GM23248 (cell line): ENCODE results near the gene GAST.

ENCODE experiments used
- EZH2 ChIP-seq: fragments of 200-600 bp; sonication (generic); IDR thresholded peaks from 2 replicates; pipeline ENCODE4 v1.6.1; 2018; ENCODE audit warnings: antibody characterized with exemption, mild to moderate bottlenecking; ENCODE audit not compliant: insufficient read depth, poor library complexity, severe bottlenecking
- EZH2phosphoT487 ChIP-seq: fragments of 200-600 bp; sonication (generic); IDR thresholded peaks from 2 replicates; pipeline ENCODE4 v1.6.1; 2018; ENCODE audit warnings: antibody characterized with exemption, moderate library complexity, mild to moderate bottlenecking, low read depth; ENCODE audit not compliant: insufficient read depth

GRCh38 chr17:41730479-41730878, 18.3 kb downstream of the GAST start:
- TF ChIP-seq EZH2 (no peak), EZH2phosphoT487 (no peak)
